Upper lobe of left lung (tissue), 4 donors: ENCODE data around the gene ADAMTS10.

Source experiments
- CTCF ChIP-seq, 6 experiments: fragments of 450-650 bp in 4 of 6; fragments of 200-600 bp in 2 of 6; sonication (generic) in 2 of 6; IDR thresholded peaks; one replicate each; pipeline ENCODE4 v1.5.1; 2016 to 2019; ENCODE audit warnings: antibody characterized with exemption in 6 of 6
- EP300 ChIP-seq, 4 donors: sonication (generic); formaldehyde crosslinking; IDR thresholded peaks; one replicate each; pipeline ENCODE4 v1.5.1; 2017; ENCODE audit warnings: antibody characterized with exemption in 4 of 4, control low read depth in 2 of 4
- POLR2A ChIP-seq, 4 donors: fragments of 450-650 bp; IDR thresholded peaks; one replicate each; pipeline ENCODE4 v1.5.1; 2016 to 2017; ENCODE audit warnings: antibody characterized with exemption in 4 of 4, mild to moderate bottlenecking in 2 of 4
- POLR2AphosphoS5 ChIP-seq, 2 donors: sonication (generic); formaldehyde crosslinking; IDR thresholded peaks; one replicate each; pipeline ENCODE4 v1.5.1; 2017; ENCODE audit warnings: antibody characterized with exemption in 2 of 2

- TF ChIP-seq CTCF (IDR thresholded peaks at IDR 0.05) = no peak
- TF ChIP-seq POLR2A (IDR thresholded peaks at IDR 0.05) = no peak
- no peak for TF ChIP-seq EP300 (IDR thresholded peaks at IDR 0.05)
- TF ChIP-seq POLR2AphosphoS5 (IDR thresholded peaks at IDR 0.05) = no peak
Observed at GRCh38 chr19:8612807-8613171, 2.3 kb upstream of the ADAMTS10 start.
